Transverse colon (tissue), 4 donors: ENCODE measurements around the gene NANOS1. TPM values are rescaled to one million over a fixed set of nuclear protein-coding genes. Genes with fewer than 3 reads are reported as not detected.

ENCODE experiments used
- DNase-seq: peaks from one replicate; pipeline ENCODE4 v3.0.0-alpha.2; 2019
- H3K27ac ChIP-seq, 4 donors: fragments of 200-600 bp; sonication (generic); 2 replicates each; pipeline ENCODE4 v1.5.1; 2016 to 2018; ENCODE audit warnings: inconsistent platforms in 4 of 4
- H3K27me3 ChIP-seq: fragments of 200-600 bp; sonication (generic); 2 replicates; pipeline ENCODE4 v1.5.1; 2017; ENCODE audit warnings: inconsistent platforms
- H3K36me3 ChIP-seq, 4 donors: fragments of 200-600 bp; sonication (generic); 2 replicates each; pipeline ENCODE4 v1.5.1; 2017 to 2019; ENCODE audit warnings: inconsistent platforms in 4 of 4
- H3K4me1 ChIP-seq, 4 donors: fragments of 200-600 bp; sonication (generic); 2 replicates each; pipeline ENCODE4 v1.5.1; 2017 to 2020; ENCODE audit warnings: inconsistent platforms in 4 of 4
- H3K4me3 ChIP-seq, 4 donors: fragments of 200-600 bp; sonication (generic); 1 replicate in 1 of 4; 2 replicates in 3 of 4; pipeline versions ENCODE4 v1.5.1 to v1.6.1; 2017 to 2019; ENCODE audit warnings: inconsistent platforms in 4 of 4
- H3K9me3 ChIP-seq, 2 donors: fragments of 200-600 bp; sonication (generic); 2 replicates each; pipeline ENCODE4 v1.5.1; 2017 to 2019; ENCODE audit warnings: inconsistent platforms in 2 of 2
- EP300 ChIP-seq: sonication (generic); formaldehyde crosslinking; IDR thresholded peaks from one replicate; pipeline ENCODE4 v1.6.1; 2017; ENCODE audit warnings: antibody characterized with exemption, low read depth
- POLR2A ChIP-seq: fragments of 450-650 bp; IDR thresholded peaks from one replicate; pipeline ENCODE4 v1.6.1; 2016; ENCODE audit warnings: antibody characterized with exemption, mild to moderate bottlenecking, moderate library complexity
- POLR2AphosphoS5 ChIP-seq, 3 donors: sonication (generic); formaldehyde crosslinking; IDR thresholded peaks; one replicate each; pipeline ENCODE4 v1.6.1; 2016; ENCODE audit warnings: antibody characterized with exemption in 3 of 3
- WGBS, 2 donors: methylation state at CpG; one replicate each; pipeline ENCODE4 v1.1.5; 2018; ENCODE audit warnings: low coverage in 1 of 2; 5-methylcytosine and 5-hydroxymethylcytosine counted together
- in situ Hi-C, 4 donors: fragments of 200-750 bp; cut with MboI; loops; one replicate each; pipeline versions ENCODE4 v1.15.0 to v1.15.1; 2017; ENCODE audit warnings: low sequenced_read_pairs in 3 of 4, low pct_ligation_motif_present in 1 of 4, low pct_unique_long_range_greater_than_20kb in 1 of 4
- intact Hi-C: fragments of 100-400 bp; cut with DNase I; formaldehyde crosslinking; loops from one replicate; pipeline ENCODE4 v1.15.1; 2023; ENCODE audit warnings: low total_unique reads
- total RNA-seq, 4 donors: library from RNA; depleted of rRNA; stranded (reverse); fragments of >200 nt; gene quantifications; one replicate each; pipeline ENCODE4 v1.1.0, GENCODE V29; 2016
- TF ChIP-seq, protein P1 (sequence below), 5 experiments: fragments of 200-600 bp in 3 of 5; fragments of 450-650 bp in 2 of 5; sonication (generic) in 3 of 5; IDR thresholded peaks; 1 replicate in 2 of 5; 2 replicates in 3 of 5; pipeline ENCODE4 v1.5.1; 2016 to 2017; ENCODE audit warnings: antibody characterized with exemption in 5 of 5, inconsistent platforms in 3 of 5, mild to moderate bottlenecking in 2 of 5, moderate library complexity in 1 of 5

NANOS1 gene
- total RNA-seq, 4 donors from 2014 or later, result 0.20 to 7.1 (median 1.9) TPM

DNA sequence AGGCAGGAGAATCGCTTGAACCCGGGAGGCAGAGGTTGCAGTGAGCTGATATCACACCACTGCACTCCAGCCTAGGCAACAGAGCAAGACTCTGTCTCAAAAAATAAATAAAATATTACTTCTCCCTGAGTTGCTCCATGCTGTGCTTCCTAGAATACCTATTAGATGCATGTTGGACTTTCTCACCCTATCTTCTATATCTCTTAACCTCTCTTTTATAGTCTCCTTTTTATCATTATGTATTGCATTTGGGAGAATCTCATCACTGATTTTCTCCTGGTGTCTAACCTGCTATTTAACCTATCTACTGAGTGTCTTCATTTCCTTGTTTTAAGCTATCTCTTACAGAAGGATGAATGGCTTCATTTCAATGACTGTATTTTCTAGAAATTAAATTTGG is 32.1 kb upstream of the NANOS1 start:
- no peaks in the 10 kb centered on the region for H3K36me3 ChIP-seq
- no peaks in the 10 kb centered on the region for H3K4me1 ChIP-seq
- no peak for DNase-seq
- in situ Hi-C loops (no loop called here), intact Hi-C loops (no loop called here)
- 100% methylated on average over 2 of the region's 2 CpGs for WGBS, 2 donors
- no peak overlapping the region for H3K27ac ChIP-seq
- H3K27me3 ChIP-seq, result no peaks in the 10 kb centered on the region
- no peaks in the 10 kb centered on the region for H3K9me3 ChIP-seq
- H3K4me3 ChIP-seq, result no peak overlapping the region
- TF ChIP-seq EP300 (no peak), POLR2A (no peak)
- TF ChIP-seq, protein P1, sequence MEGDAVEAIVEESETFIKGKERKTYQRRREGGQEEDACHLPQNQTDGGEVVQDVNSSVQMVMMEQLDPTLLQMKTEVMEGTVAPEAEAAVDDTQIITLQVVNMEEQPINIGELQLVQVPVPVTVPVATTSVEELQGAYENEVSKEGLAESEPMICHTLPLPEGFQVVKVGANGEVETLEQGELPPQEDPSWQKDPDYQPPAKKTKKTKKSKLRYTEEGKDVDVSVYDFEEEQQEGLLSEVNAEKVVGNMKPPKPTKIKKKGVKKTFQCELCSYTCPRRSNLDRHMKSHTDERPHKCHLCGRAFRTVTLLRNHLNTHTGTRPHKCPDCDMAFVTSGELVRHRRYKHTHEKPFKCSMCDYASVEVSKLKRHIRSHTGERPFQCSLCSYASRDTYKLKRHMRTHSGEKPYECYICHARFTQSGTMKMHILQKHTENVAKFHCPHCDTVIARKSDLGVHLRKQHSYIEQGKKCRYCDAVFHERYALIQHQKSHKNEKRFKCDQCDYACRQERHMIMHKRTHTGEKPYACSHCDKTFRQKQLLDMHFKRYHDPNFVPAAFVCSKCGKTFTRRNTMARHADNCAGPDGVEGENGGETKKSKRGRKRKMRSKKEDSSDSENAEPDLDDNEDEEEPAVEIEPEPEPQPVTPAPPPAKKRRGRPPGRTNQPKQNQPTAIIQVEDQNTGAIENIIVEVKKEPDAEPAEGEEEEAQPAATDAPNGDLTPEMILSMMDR (IDR thresholded peaks at IDR 0.05), result no peak

DNA sequence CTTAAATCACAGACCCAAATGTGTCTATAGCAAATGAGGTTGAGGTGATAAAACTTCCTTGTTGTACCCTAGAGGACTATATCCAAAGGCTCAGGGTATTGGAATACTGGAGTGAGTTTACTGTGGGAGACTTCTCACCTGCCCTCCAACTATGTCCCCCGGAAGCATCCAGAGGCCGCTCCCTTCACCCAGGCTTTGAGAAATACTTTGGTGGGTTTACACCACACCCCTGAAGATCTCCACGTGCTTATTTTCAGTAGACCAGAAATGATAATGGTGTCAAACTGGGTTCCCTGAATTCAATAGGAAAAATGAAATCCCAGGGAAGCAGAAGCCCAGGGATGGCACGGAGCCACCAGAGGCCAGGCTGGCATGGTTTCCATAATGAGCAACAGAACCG is 31.3 kb upstream of the NANOS1 start:
- Histone ChIP-seq H3K27ac (no peak overlapping the region), H3K9me3 (no peaks in the 10 kb centered on the region), H3K4me1 (no peaks in the 10 kb centered on the region), H3K4me3 (no peak overlapping the region), H3K27me3 (no peaks in the 10 kb centered on the region), H3K36me3 (no peaks in the 10 kb centered on the region)
- WGBS, 2 donors, result 40 to 79% methylated on average over 1 to 5 of the region's 5 CpGs
- no peak for DNase-seq
- TF ChIP-seq POLR2AphosphoS5 (IDR thresholded peaks at IDR 0.05), result no peak
- TF ChIP-seq, protein P1 (IDR thresholded peaks at IDR 0.05), result no peak
- intact Hi-C loops (no loop called here), in situ Hi-C loops (no loop called here)

DNA sequence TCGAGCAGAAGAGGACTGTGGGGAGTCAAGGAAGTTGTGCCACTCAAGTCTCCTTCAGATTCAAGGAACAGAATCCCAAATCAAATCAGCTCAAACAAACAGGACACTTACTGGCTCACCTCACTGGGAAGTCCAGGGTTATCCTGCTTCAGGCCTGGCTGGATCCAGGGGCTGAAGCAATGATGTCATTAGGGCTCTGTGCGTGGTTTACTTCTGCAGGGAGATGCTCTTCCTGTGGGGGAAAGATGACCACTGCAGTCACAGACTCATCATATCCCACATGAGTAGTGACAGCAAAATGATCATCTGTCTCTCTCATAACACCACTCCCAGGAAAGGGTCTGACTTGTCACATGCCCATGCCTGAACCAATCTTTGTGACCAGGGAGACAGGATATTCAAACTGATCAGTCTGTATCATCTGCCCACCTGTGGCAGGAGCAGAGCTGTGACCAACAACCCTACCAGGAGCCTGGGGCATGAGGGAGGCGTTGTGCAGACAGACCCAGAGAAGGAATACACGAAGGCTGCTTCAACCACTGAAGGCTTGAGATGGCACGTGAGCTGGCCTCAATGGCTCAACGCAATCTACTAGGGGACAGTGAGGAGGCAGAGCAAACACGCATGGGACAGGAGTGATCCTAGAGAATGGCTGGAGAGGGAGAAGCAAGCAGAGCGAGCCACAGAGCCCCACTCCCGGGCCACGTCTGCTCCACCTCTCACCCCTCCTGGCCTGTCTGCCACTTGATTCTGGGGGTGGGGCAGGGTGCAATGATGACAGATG is 27.6 kb upstream of the NANOS1 start:
- DNase-seq, result no peak
- WGBS, 2 donors, result 85 to 90% methylated on average over 4 to 10 of the region's 10 CpGs
- H3K27me3 ChIP-seq, result no peaks in the 10 kb centered on the region
- in situ Hi-C loops, result loop anchor here in 1 of 4 donors (25.0 kb wide), 1 partner anchor 415 kb away; the partner anchor contains the start of gene PRLHR
- no peak overlapping the region for H3K4me3 ChIP-seq
- no peaks in the 10 kb centered on the region for H3K36me3 ChIP-seq
- peaks cover 4 to 8% (median 8%) of the 10 kb centered on the region in 4 donors for H3K4me1 ChIP-seq
- H3K27ac ChIP-seq, result no peak overlapping the region
- no peak for TF ChIP-seq POLR2A
- TF ChIP-seq POLR2AphosphoS5 (IDR thresholded peaks at IDR 0.05), result no peak
- TF ChIP-seq, protein P1 (IDR thresholded peaks at IDR 0.05), result no peak
- H3K9me3 ChIP-seq, result no peaks in the 10 kb centered on the region
- intact Hi-C loops, result no loop called here

DNA sequence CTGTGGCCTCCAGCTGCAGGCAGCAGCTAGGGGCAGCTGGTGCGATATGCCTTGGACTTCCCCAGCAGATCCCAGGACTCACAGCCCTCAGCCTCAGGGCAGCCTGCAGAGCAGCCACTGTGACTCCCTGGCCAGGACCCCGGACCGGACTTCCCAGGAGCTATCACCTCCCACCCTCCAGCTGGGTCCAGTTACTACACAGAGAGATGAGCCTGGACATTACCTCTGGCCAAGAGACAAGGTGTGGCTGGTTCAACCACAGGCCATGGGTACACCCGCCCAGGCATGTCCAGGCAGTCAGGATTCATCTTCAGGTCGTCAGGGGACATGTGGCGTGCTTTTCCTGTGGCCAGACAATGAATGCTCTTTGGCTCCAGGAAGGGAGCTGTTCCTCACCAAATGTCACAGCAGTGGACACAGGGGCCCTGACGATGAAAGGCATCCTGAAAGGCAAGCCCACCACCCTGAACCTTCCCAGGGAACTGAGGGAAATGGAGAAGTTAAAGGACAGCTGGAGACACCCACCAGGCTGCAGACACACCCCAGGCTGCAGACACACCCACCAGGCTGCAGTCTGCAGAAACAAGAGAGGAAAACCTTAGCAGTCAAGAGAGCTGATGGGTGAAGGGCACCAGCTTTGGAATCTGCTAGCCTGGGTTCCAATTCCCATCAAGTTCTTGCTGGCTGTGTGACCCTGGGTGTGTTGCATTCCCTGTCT is 25.8 kb upstream of the NANOS1 start:
- H3K27me3 ChIP-seq, result no peaks in the 10 kb centered on the region
- in situ Hi-C loops, result loop anchor here in 1 of 4 donors (25.0 kb wide), 1 partner anchor 416 kb away; the partner anchor contains the start of gene PRLHR
- H3K36me3 ChIP-seq, result no peaks in the 10 kb centered on the region
- H3K27ac ChIP-seq, result no peak overlapping the region
- WGBS, 2 donors, result 66% methylated on average over 7 of the region's 7 CpGs; no CpG with 5 or more reads in 1 of the 2 donors
- peaks cover 4 to 13% (median 10%) of the 10 kb centered on the region in 4 donors for H3K4me1 ChIP-seq
- no peak overlapping the region for H3K4me3 ChIP-seq
- no peak for DNase-seq
- H3K9me3 ChIP-seq, result no peaks in the 10 kb centered on the region
- TF ChIP-seq POLR2A (no peak), EP300 (no peak), POLR2AphosphoS5 (IDR thresholded peaks at IDR 0.05) (no peak)
- TF ChIP-seq, protein P1 (IDR thresholded peaks at IDR 0.05), result no peak
- intact Hi-C loops, result no loop called here
